ENCODE results near the gene ZNF414. TPM values are rescaled to one million over a fixed set of nuclear protein-coding genes. Genes with fewer than 3 reads are reported as not detected.

The ZNF414 gene
- total RNA-seq, 2 experiments from 2014 or later = 21.6 to 24.0 TPM

DNA sequence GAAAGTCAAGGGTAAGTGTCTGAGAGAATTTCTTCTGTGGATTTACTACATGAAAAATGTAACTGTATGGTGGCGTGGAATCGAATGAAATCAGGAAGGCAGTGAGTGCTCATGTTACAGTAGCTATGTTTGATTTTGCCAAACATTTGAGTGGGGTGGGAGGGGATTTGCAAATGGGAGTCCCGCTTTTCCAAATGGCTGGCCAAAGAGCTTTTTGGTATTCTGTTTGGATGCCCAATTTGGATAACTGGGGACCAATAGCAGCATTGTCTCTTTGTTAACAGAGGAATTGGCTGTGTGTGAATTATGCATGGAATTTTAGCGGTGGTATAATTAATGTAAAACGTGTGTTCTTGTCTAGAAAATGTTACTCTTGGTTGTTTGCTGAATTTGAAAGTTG lies 51.4 kb downstream of the ZNF414 start:
- H3K27ac Mint-ChIP-seq = peak overlapping the region; percentile 11
- no peaks in the 10 kb centered on the region for H3K9me3 Mint-ChIP-seq
- ChIA-PET POLR2A (interaction anchor here (0.8 to 2.1 kb wide), 7 partner anchors 9 to 24 kb away, joined by 3 to 14 read pairs (median 5); no protein-coding TSS in a partner anchor), CTCF (interaction anchor here (0.6 to 2.3 kb wide), 5 partner anchors 10 to 49 kb away, joined by 3 to 7 read pairs (median 3); partner anchors contain the start of genes HNRNPM and MARCHF2)
- no peak for DNase-seq
- TF ChIP-seq, protein P1, sequence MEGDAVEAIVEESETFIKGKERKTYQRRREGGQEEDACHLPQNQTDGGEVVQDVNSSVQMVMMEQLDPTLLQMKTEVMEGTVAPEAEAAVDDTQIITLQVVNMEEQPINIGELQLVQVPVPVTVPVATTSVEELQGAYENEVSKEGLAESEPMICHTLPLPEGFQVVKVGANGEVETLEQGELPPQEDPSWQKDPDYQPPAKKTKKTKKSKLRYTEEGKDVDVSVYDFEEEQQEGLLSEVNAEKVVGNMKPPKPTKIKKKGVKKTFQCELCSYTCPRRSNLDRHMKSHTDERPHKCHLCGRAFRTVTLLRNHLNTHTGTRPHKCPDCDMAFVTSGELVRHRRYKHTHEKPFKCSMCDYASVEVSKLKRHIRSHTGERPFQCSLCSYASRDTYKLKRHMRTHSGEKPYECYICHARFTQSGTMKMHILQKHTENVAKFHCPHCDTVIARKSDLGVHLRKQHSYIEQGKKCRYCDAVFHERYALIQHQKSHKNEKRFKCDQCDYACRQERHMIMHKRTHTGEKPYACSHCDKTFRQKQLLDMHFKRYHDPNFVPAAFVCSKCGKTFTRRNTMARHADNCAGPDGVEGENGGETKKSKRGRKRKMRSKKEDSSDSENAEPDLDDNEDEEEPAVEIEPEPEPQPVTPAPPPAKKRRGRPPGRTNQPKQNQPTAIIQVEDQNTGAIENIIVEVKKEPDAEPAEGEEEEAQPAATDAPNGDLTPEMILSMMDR (IDR thresholded peaks at IDR 0.05) = no peak
- peaks cover 39% of the 10 kb centered on the region for H3K4me1 Mint-ChIP-seq (ENCODE audit: low read depth)
- H3K36me3 Mint-ChIP-seq (ENCODE audit: low read depth) = peaks cover 63% of the 10 kb centered on the region
- no peak overlapping the region for H3K4me3 Mint-ChIP-seq
- intact Hi-C loops (cut with micrococcal nuclease) = no loop called here
- H3K27me3 Mint-ChIP-seq = no peaks in the 10 kb centered on the region
- no peak for ATAC-seq

DNA sequence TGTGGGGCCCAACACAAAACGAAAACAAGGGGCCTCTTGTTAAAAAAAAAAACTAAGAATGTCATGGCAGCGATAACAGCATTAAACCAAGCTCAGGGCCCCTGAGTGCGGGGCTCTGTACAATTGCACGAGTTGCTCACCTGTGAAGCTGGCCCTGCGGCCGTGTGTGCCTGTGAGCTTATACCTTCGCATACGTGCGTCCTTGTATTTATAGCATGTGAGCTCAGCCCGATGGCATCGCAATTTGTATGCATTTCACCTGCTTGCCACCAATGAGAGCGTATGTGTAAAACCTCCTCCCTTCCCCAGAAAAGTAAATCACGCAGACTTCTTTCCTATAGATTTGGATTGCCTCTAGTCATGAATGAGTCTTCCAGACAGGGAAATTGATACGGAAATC lies 52.1 kb downstream of the ZNF414 start:
- ATAC-seq (no peak), DNase-seq (no peak)
- intact Hi-C loops (cut with micrococcal nuclease) = no loop called here
- TF ChIP-seq, protein P1 (IDR thresholded peaks at IDR 0.05) = no peak
- ChIA-PET POLR2A (interaction anchor here (1.0 to 2.1 kb wide), 7 partner anchors 9 to 25 kb away, joined by 3 to 14 read pairs (median 5); no protein-coding TSS in a partner anchor), CTCF (interaction anchor here (0.6 to 2.3 kb wide), 6 partner anchors 10 to 49 kb away, joined by 3 to 7 read pairs (median 3); partner anchors contain the start of genes HNRNPM and MARCHF2)
- Mint-ChIP-seq H3K9me3 (no peaks in the 10 kb centered on the region), H3K4me3 (no peak overlapping the region), H3K27me3 (no peaks in the 10 kb centered on the region), H3K4me1 (ENCODE audit: low read depth) (peaks cover 46% of the 10 kb centered on the region), H3K36me3 (ENCODE audit: low read depth) (peaks cover 61% of the 10 kb centered on the region), H3K27ac (no peak overlapping the region)

DNA sequence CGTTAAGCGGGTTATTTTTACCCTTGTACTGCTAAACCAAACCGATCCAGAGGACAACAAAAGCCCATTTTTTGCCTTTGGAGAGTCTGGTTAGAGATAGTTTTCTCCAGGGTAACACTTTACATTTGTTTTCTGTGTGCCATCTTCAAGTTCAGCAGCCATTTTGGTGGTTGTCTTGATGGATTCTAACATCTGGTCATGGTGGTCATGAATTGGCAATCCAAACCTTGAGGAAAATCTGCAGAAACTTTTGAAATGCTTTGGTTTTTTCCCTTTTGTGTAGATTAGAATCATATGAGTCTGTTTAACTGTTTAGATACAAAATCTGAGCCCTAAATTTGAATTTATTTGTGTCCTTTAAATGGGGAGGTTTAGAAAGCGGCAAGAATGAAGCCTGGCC lies 52.6 kb downstream of the ZNF414 start:
- intact Hi-C loops (cut with micrococcal nuclease) = no loop called here
- DNase-seq = no peak
- TF ChIP-seq, protein P1 (IDR thresholded peaks at IDR 0.05) = no peak
- no peak overlapping the region for H3K27ac Mint-ChIP-seq
- H3K27me3 Mint-ChIP-seq = no peaks in the 10 kb centered on the region
- peaks cover 51% of the 10 kb centered on the region for H3K4me1 Mint-ChIP-seq (ENCODE audit: low read depth)
- no peak overlapping the region for H3K4me3 Mint-ChIP-seq
- CTCF ChIA-PET = interaction anchor here (0.9 kb wide), 1 partner anchor 26 kb away, joined by 3 read pairs; no protein-coding TSS in a partner anchor
- POLR2A ChIA-PET = interaction anchor here (1.0 to 2.1 kb wide), 4 partner anchors 11 to 25 kb away, joined by 3 to 14 read pairs (median 4); no protein-coding TSS in a partner anchor
- H3K9me3 Mint-ChIP-seq = no peaks in the 10 kb centered on the region
- H3K36me3 Mint-ChIP-seq (ENCODE audit: low read depth) = peaks cover 63% of the 10 kb centered on the region
- ATAC-seq = no peak

DNA sequence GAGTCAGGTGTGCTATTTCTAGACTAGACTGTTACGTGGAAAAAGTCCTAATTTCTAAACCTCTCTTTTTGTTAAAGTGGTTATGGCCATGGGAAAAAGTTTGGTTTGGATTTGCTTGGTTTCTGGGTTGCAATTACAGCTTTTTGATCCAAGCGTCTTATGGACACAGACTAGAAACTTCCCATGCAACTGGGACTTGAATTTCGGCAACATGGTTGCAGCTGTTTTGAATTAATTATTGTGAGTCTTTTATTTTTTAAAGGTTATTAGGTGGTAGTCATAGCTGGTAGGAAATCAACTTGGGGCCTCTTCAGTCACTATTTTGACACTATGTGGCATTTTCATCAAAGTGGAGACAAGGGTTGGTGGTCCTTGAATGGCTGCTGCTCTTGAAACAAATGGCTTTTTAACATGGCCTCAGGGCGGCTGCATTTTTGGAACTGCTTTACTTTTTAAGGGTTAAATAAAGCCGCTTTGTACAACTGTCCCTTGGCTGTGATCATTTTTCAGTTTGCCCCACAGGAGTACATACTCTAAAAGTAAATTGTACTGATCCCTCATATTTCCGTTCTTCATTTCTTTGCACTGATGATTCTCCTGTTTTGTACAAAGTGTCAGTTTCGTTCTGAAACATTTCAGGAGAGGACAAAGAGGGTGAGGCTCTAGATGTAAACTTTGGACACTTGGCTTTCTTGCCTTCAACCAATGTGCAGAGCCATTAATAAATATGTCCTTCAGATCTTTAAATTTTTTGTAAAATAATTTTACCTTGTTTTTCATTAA lies 53.3 kb downstream of the ZNF414 start:
- CTCF ChIA-PET = interaction anchor here (1.3 kb wide), 1 partner anchor 107 kb away, joined by 3 read pairs; no protein-coding TSS in a partner anchor
- DNase-seq = no peak

More for the DNA sequence above, 53.3 kb downstream of the ZNF414 start:
- TF ChIP-seq, protein P1 (IDR thresholded peaks at IDR 0.05) = no peak
- intact Hi-C loops (cut with micrococcal nuclease) = no loop called here
- no peaks in the 10 kb centered on the region for H3K27me3 Mint-ChIP-seq
- ATAC-seq = no peak
- H3K27ac Mint-ChIP-seq = peak overlapping the region; percentile 75
- H3K36me3 Mint-ChIP-seq (ENCODE audit: low read depth) = peaks cover 63% of the 10 kb centered on the region
- no peaks in the 10 kb centered on the region for H3K9me3 Mint-ChIP-seq
- H3K4me3 Mint-ChIP-seq = no peak overlapping the region
- POLR2A ChIA-PET = interaction anchor here (1.4 kb wide), 1 partner anchor 9 kb away, joined by 4 read pairs; no protein-coding TSS in a partner anchor
- peaks cover 56% of the 10 kb centered on the region for H3K4me1 Mint-ChIP-seq (ENCODE audit: low read depth)

Other genes starting within 250 kb of the ZNF414 start
- gene CD320, start 205.8 kb downstream of the ZNF414 start, total RNA-seq = 10 to 100 TPM; 59.0 to 62.2 TPM
- gene NDUFA7, start 192.8 kb downstream of the ZNF414 start, total RNA-seq = 10 to 100 TPM; 72.2 to 84.3 TPM
- gene RPS28, start 192.7 kb downstream of the ZNF414 start, total RNA-seq = 1,000 to 10,000 TPM; 2,450 to 2,492 TPM
- 1 to 10 TPM; 3.6 TPM for gene KANK3, start 170.9 kb downstream of the ZNF414 start, total RNA-seq
- 10 to 100 TPM; 26.8 to 27.8 TPM for gene ANGPTL4, start 150.0 kb downstream of the ZNF414 start, total RNA-seq
- 10 to 100 TPM; 74.3 to 77.4 TPM for gene RAB11B, start 123.8 kb downstream of the ZNF414 start, total RNA-seq
- gene MARCHF2, start 100.9 kb downstream of the ZNF414 start, total RNA-seq = 1 to 10 TPM; 8.0 to 8.6 TPM
- 100 to 1,000 TPM; 242 to 254 TPM for gene HNRNPM, start 69.2 kb downstream of the ZNF414 start, total RNA-seq
- gene PRAM1, start 11.5 kb downstream of the ZNF414 start, total RNA-seq = 1 to 10 TPM in 1 of 2 experiments, under 1 TPM in 1; 0.74 to 1.1 TPM
- 10 to 100 TPM; 21.0 to 21.4 TPM for gene MYO1F, start 63.3 kb upstream of the ZNF414 start, total RNA-seq
- 1 to 10 TPM; 3.7 to 4.0 TPM for gene ADAMTS10, start 96.5 kb upstream of the ZNF414 start, total RNA-seq
- not detected for gene NFILZ, start 116.5 kb upstream of the ZNF414 start, total RNA-seq
- not detected for gene ACTL9, start 184.6 kb upstream of the ZNF414 start, total RNA-seq
- gene OR2Z1, start 207.5 kb upstream of the ZNF414 start, total RNA-seq = not detected